ENCODE results near the gene CYSTM1.

DNA sequence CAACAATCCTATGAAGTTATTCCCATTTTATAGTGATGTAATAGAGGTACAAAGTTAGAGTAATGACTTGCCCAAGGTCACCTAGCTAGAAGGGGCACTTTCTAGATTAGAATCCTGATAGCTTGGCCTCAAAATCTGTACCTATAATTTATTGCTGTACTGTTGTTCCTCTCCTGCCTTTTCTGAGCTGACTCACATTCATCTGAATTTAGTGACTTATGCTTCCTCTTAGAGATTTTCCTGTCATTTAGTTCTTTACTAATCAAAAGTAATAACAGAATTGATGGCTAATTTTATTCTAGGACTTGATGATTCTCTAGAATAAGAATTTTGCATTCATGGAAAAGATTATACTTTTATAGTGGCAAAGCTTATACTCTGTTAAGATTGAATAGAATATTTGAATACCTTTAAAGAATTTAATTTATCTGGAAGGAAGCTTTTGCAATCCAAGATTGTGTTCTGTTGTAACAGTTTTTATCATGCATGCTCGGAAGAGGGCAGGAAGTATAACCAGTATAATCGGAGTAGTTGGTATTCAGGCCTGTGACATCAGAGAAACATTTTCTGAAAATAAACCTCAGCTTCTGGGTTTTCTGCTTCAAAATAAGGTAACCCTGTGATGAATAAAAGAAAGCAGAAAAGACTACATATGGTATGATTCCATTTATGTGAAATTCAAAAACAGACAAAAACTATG lies 21.3 kb downstream of the CYSTM1 start:
- TF ChIP-seq, protein P1, sequence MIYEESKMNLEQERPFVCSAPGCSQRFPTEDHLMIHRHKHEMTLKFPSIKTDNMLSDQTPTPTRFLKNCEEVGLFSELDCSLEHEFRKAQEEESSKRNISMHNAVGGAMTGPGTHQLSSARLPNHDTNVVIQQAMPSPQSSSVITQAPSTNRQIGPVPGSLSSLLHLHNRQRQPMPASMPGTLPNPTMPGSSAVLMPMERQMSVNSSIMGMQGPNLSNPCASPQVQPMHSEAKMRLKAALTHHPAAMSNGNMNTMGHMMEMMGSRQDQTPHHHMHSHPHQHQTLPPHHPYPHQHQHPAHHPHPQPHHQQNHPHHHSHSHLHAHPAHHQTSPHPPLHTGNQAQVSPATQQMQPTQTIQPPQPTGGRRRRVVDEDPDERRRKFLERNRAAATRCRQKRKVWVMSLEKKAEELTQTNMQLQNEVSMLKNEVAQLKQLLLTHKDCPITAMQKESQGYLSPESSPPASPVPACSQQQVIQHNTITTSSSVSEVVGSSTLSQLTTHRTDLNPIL (CRISPR knock-in tag; IDR thresholded peaks at IDR 0.05; ENCODE audit: low read depth) = no peak
- TF ChIP-seq, protein P2, sequence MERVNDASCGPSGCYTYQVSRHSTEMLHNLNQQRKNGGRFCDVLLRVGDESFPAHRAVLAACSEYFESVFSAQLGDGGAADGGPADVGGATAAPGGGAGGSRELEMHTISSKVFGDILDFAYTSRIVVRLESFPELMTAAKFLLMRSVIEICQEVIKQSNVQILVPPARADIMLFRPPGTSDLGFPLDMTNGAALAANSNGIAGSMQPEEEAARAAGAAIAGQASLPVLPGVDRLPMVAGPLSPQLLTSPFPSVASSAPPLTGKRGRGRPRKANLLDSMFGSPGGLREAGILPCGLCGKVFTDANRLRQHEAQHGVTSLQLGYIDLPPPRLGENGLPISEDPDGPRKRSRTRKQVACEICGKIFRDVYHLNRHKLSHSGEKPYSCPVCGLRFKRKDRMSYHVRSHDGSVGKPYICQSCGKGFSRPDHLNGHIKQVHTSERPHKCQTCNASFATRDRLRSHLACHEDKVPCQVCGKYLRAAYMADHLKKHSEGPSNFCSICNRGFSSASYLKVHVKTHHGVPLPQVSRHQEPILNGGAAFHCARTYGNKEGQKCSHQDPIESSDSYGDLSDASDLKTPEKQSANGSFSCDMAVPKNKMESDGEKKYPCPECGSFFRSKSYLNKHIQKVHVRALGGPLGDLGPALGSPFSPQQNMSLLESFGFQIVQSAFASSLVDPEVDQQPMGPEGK (CRISPR knock-in tag; IDR thresholded peaks at IDR 0.05; ENCODE audit: borderline replicate concordance) = no peak
- TF ChIP-seq, protein P3, sequence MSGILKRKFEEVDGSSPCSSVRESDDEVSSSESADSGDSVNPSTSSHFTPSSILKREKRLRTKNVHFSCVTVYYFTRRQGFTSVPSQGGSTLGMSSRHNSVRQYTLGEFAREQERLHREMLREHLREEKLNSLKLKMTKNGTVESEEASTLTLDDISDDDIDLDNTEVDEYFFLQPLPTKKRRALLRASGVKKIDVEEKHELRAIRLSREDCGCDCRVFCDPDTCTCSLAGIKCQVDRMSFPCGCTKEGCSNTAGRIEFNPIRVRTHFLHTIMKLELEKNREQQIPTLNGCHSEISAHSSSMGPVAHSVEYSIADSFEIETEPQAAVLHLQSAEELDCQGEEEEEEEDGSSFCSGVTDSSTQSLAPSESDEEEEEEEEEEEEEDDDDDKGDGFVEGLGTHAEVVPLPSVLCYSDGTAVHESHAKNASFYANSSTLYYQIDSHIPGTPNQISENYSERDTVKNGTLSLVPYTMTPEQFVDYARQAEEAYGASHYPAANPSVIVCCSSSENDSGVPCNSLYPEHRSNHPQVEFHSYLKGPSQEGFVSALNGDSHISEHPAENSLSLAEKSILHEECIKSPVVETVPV (CRISPR knock-in tag; IDR thresholded peaks at IDR 0.05) = no peak
- no peak for TF ChIP-seq ESRRG (CRISPR knock-in tag; IDR thresholded peaks at IDR 0.05)
